MG63 (cell line): ENCODE data around the gene STATH. TPM values are rescaled to one million over a fixed set of nuclear protein-coding genes. Genes with fewer than 3 reads are reported as not detected.
"Not testable (repeated sequence)": the region's sequence is repeated elsewhere in the genome, so short reads cannot be mapped to it uniquely, and the experiment has no call there.

Experiments
- DNase-seq: peaks from one replicate; pipeline ENCODE4 v3.0.0-alpha.2; 2020
- H3K27me3 ChIP-seq: fragments of 250-450 bp; sonication (Bioruptor Pico); 2 replicates; pipeline ENCODE4 v1.5.1; 2020; ENCODE audit warnings: mild to moderate bottlenecking, moderate library complexity
- H3K36me3 ChIP-seq: fragments of 250-450 bp; sonication (Bioruptor Pico); 2 replicates; pipeline ENCODE4 v1.5.1; 2020; ENCODE audit warnings: mild to moderate bottlenecking, moderate library complexity
- H3K4me3 ChIP-seq: fragments of 250-450 bp; sonication (Bioruptor Pico); 2 replicates; pipeline ENCODE4 v1.5.1; 2020; ENCODE audit warnings: mild to moderate bottlenecking, moderate library complexity
- H3K9me3 ChIP-seq: fragments of 250-450 bp; sonication (Bioruptor Pico); 2 replicates; pipeline ENCODE4 v1.5.1; 2020; ENCODE audit warnings: mild to moderate bottlenecking, moderate library complexity
- total RNA-seq: library from RNA; depleted of rRNA; stranded (reverse); fragments of >200 nt; shearing (Covaris generic); gene quantifications from 2 replicates; pipeline ENCODE4 v1.2.3, GENCODE V29; 2014; ENCODE audit warnings: low replicate concordance; rRNA removed

Gene STATH
- total RNA-seq, 1 experiment from 2014 or later = not detected

GRCh38 chr4:70037559-70037958, 41.8 kb downstream of the STATH start:
- not testable (repeated sequence) for H3K9me3 ChIP-seq, H3K4me3 ChIP-seq, H3K27me3 ChIP-seq, H3K36me3 ChIP-seq, DNase-seq

- not testable (repeated sequence) for H3K4me3 ChIP-seq, DNase-seq, H3K36me3 ChIP-seq, H3K9me3 ChIP-seq, H3K27me3 ChIP-seq
These were observed 44.2 kb downstream of the STATH start for GRCh38 chr4:70039928-70040327.

- DNase-seq = no peak
- Histone ChIP-seq H3K9me3 (no peaks in the 10 kb centered on the region), H3K27me3 (no peaks in the 10 kb centered on the region), H3K4me3 (no peak overlapping the region), H3K36me3 (no peaks in the 10 kb centered on the region)
These were observed 46.0 kb downstream of the STATH start for GRCh38 chr4:70041652-70042286.

- H3K9me3 ChIP-seq, H3K4me3 ChIP-seq, H3K36me3 ChIP-seq, H3K27me3 ChIP-seq, DNase-seq: not testable (repeated sequence)
These were observed 54.4 kb downstream of the STATH start, which contains the start of gene HTN1 for GRCh38 chr4:70050138-70050537. Gene HTN1 (plus strand): TSS chr4:70050438. CDS start chr4:70053077, 2,639 bp downstream.

Other genes starting within 250 kb of the STATH start
- 0.03 TPM in 1 of 2 replicates, not detected in the other for gene SULT1B1, start 235.3 kb upstream of the STATH start, total RNA-seq
- not detected in 2 replicates for gene SULT1E1, start 135.8 kb upstream of the STATH start, total RNA-seq
- gene CSN1S1, start 64.9 kb upstream of the STATH start, total RNA-seq = not detected in 2 replicates
- gene CSN2, start 30.2 kb upstream of the STATH start, total RNA-seq = not detected in 2 replicates
- gene HTN3, start 32.5 kb downstream of the STATH start, total RNA-seq = not detected in 2 replicates
- not detected in 2 replicates for gene HTN1, start 54.5 kb downstream of the STATH start, total RNA-seq
- gene PRR27, start 158.3 kb downstream of the STATH start, total RNA-seq = not detected in 2 replicates
- not detected in 2 replicates for gene ODAM, start 199.8 kb downstream of the STATH start, total RNA-seq
- gene FDCSP, start 230.2 kb downstream of the STATH start, total RNA-seq = not detected in 2 replicates
- gene CSN3, start 246.6 kb downstream of the STATH start, total RNA-seq = not detected in 2 replicates